Uterus (tissue), 4 donors: ENCODE results near the gene RARA. TPM values are rescaled to one million over a fixed set of nuclear protein-coding genes. Genes with fewer than 3 reads are reported as not detected.

Source experiments
- DNase-seq, 2 donors: peaks; one replicate each; pipeline ENCODE4 v3.0.0-alpha.2; 2019 to 2020
- H3K27ac ChIP-seq, 2 donors: fragments of 200-600 bp; sonication (generic); 1 replicate in 1 of 2; 2 replicates in 1 of 2; pipeline ENCODE4 v1.5.1; 2016 to 2018
- H3K27me3 ChIP-seq, 2 donors: fragments of 200-600 bp; sonication (generic); one replicate each; pipeline ENCODE4 v1.5.1; 2018 to 2019; ENCODE audit warnings: control low read depth in 1 of 2
- H3K36me3 ChIP-seq, 2 donors: fragments of 200-600 bp; sonication (generic); one replicate each; pipeline ENCODE4 v1.5.1; 2019; ENCODE audit warnings: control low read depth in 1 of 2
- H3K4me1 ChIP-seq, 2 donors: fragments of 200-600 bp; sonication (generic); one replicate each; pipeline ENCODE4 v1.5.1; 2018 to 2019; ENCODE audit warnings: control low read depth in 1 of 2
- H3K4me3 ChIP-seq, 2 donors: fragments of 200-600 bp; sonication (generic); 1 replicate in 1 of 2; 2 replicates in 1 of 2; pipeline ENCODE4 v1.5.1; 2018 to 2019; ENCODE audit warnings: mild to moderate bottlenecking in 1 of 2
- H3K9me3 ChIP-seq, 2 donors: fragments of 200-600 bp; sonication (generic); one replicate each; pipeline ENCODE4 v1.5.1; 2019; ENCODE audit warnings: control low read depth in 1 of 2
- CTCF ChIP-seq, 4 experiments: fragments of 200-600 bp in 2 of 4; fragments of 450-650 bp in 2 of 4; sonication (generic) in 2 of 4; IDR thresholded peaks; one replicate each; pipeline ENCODE4 v1.5.1; 2016 to 2019; ENCODE audit warnings: antibody characterized with exemption in 4 of 4, mild to moderate bottlenecking in 2 of 4, moderate library complexity in 1 of 4
- POLR2A ChIP-seq, 2 donors: fragments of 450-650 bp; IDR thresholded peaks; one replicate each; pipeline ENCODE4 v1.6.1; 2016; ENCODE audit warnings: antibody characterized with exemption in 2 of 2, mild to moderate bottlenecking in 1 of 2, moderate library complexity in 1 of 2
- intact Hi-C: fragments of 100-400 bp; cut with DNase I; formaldehyde crosslinking; loops from one replicate; pipeline ENCODE4 v1.15.1; 2023; ENCODE audit warnings: low total_unique reads
- total RNA-seq, 4 donors: library from RNA; depleted of rRNA in 3 of 4; stranded (reverse); fragments of >200 nt in 3 of 4; gene quantifications; one replicate each; pipeline versions ENCODE4 v1.1.0 to v1.2.4, GENCODE V29; 2014 to 2023
- donor health status: DM: yes; HTN: yes; CAD: no.

The RARA gene
- total RNA-seq, 4 donors from 2014 or later = 18.9 to 80.5 (median 46.3) TPM

DNA sequence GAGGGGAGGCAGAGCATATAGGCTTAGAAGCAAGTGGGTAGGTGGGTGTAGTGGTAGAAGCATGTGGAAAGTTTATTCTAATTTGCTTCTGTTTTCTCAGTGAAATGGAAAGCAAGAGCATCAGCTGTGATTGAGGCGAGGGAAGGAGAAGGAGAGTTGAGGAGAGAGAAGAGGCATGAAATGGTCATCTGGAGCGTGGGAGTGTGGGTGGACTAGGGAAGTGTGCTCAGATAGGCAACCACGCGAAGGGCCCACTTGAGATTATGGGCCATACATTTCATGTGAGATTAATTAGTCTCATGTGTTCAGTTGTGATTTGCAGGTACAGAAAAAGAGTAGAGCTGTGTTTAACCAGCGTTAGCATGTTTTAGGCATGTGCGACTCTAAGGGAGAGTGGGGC lies 42.1 kb upstream of the RARA start:
- Histone ChIP-seq H3K4me1 (no peaks in the 10 kb centered on the region), H3K27me3 (no peaks in the 10 kb centered on the region), H3K36me3 (no peaks in the 10 kb centered on the region), H3K4me3 (no peak overlapping the region), H3K9me3 (no peaks in the 10 kb centered on the region), H3K27ac (no peak overlapping the region)
- no peak for DNase-seq
- TF ChIP-seq CTCF (IDR thresholded peaks at IDR 0.05) (no peak), POLR2A (IDR thresholded peaks at IDR 0.05) (no peak)
- intact Hi-C loops = no loop called here

- TF ChIP-seq CTCF (IDR thresholded peaks at IDR 0.05) (no peak), POLR2A (IDR thresholded peaks at IDR 0.05) (no peak)
Observed at GRCh38 chr17:40268141-40268712, 40.8 kb upstream of the RARA start.

DNA sequence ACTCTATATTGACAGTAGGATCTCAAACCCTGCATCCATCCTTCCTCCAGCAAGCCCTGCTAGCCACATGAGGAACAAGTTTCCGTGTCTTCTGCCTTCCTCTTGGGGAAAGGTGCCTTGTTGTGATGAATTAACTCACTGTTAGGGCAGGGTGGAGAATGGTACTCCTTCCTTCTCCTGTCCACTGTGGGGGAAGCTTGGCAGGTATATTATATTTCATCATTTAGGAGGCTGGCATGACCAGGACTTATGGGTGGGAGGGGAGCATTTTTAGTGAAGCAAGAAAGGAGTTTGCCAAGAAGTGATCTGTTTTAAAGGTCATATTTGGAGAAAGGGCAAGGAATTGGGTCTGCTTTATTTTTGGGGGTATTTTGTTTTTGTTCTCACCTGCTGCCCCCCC lies 30.6 kb upstream of the RARA start:
- Histone ChIP-seq H3K36me3 (no peaks in the 10 kb centered on the region), H3K4me1 (no peaks in the 10 kb centered on the region), H3K27ac (no peak overlapping the region), H3K27me3 (no peaks in the 10 kb centered on the region), H3K4me3 (no peak overlapping the region), H3K9me3 (no peaks in the 10 kb centered on the region)
- TF ChIP-seq POLR2A (IDR thresholded peaks at IDR 0.05) (no peak), CTCF (IDR thresholded peaks at IDR 0.05) (no peak)
- no peak for DNase-seq
- intact Hi-C loops = no loop called here

More at GRCh38 chr17:40268141-40268712, 40.8 kb upstream of the RARA start:
- DNase-seq = no peak
- no peaks in the 10 kb centered on the region for H3K4me1 ChIP-seq
- H3K4me3 ChIP-seq = no peak overlapping the region
- H3K9me3 ChIP-seq = no peaks in the 10 kb centered on the region
- intact Hi-C loops = no loop called here
- H3K36me3 ChIP-seq = no peaks in the 10 kb centered on the region
- H3K27ac ChIP-seq = no peak overlapping the region
- no peaks in the 10 kb centered on the region for H3K27me3 ChIP-seq

GRCh38 chr17:40279402-40279801 lies 29.6 kb upstream of the RARA start:
- Histone ChIP-seq H3K9me3 (no peaks in the 10 kb centered on the region), H3K27me3 (no peaks in the 10 kb centered on the region), H3K36me3 (no peaks in the 10 kb centered on the region), H3K4me1 (peaks cover 0 to 4% of the 10 kb centered on the region in 2 donors), H3K27ac (no peak overlapping the region), H3K4me3 (no peak overlapping the region)
- TF ChIP-seq POLR2A (IDR thresholded peaks at IDR 0.05) = no peak
- TF ChIP-seq CTCF (IDR thresholded peaks at IDR 0.05) = no peak
- no peak for DNase-seq
- intact Hi-C loops = no loop called here

DNA sequence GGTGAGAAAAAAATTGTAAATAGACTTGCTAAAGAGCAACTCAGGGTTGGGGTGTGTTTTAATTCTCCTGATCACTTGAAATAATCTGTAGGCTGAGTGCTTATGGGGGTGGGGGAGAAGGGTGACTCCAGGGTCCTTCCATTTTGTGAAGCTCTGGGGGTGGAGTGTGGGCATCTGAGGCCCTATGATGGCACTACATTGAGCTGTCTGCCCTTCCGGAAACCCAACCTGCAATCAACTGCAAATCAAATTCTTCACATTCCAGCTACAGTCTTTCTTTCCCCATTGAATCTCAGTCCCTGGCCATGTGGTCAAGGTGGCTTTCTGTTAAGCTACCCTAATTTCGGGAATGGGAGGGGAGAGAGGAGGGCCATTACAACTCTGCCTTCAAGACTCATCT lies 27.3 kb upstream of the RARA start:
- intact Hi-C loops = no loop called here
- no peak for DNase-seq
- H3K27me3 ChIP-seq = no peaks in the 10 kb centered on the region
- no peaks in the 10 kb centered on the region for H3K36me3 ChIP-seq
- no peaks in the 10 kb centered on the region for H3K9me3 ChIP-seq
- no peak overlapping the region for H3K4me3 ChIP-seq
- H3K4me1 ChIP-seq = peaks cover 0 to 4% of the 10 kb centered on the region in 2 donors
- TF ChIP-seq CTCF (IDR thresholded peaks at IDR 0.05) = no peak
- no peak for TF ChIP-seq POLR2A (IDR thresholded peaks at IDR 0.05)
- H3K27ac ChIP-seq = no peak overlapping the region
